Measurements from ENCODE around the gene NCAPG. TPM values are rescaled to one million over a fixed set of nuclear protein-coding genes. Genes with fewer than 3 reads are reported as not detected.

Gene NCAPG
- total and polyA plus RNA-seq, 2 of the 4 experiments (the other 2 are of a cell fraction), result 10.9 to 26.7 TPM

- Histone ChIP-seq H3K36me3 (ENCODE audit: control insufficient read depth, insufficient read depth, low read length) (no peaks in the 10 kb centered on the region), H2AK9ac (replicated peaks; ENCODE audit: low read depth, low read length, poor library complexity) (no peak overlapping the region), H3K27me3 (ENCODE audit: control insufficient read depth, insufficient read depth, low read length) (no peaks in the 10 kb centered on the region), H2BK5ac (ENCODE audit: low read depth, low read length, poor library complexity, severe bottlenecking) (no peak overlapping the region), H3K56ac (ENCODE audit: extremely low read depth, insufficient read depth, low read length) (no peak overlapping the region), H2BK15ac (ENCODE audit: low read depth, low read length) (no peak overlapping the region), H4K8ac (ENCODE audit: low read depth in 2 of 2, low read length in 2 of 2) (no peak overlapping the region), H3K9ac (ENCODE audit: low read depth, low read length) (no peak overlapping the region), H3K14ac (replicated peaks; ENCODE audit: low read depth, low read length) (no peak overlapping the region), H2AK5ac (ENCODE audit: low read depth, low read length) (no peak overlapping the region), H3K9me1 (ENCODE audit: insufficient read depth, low read length) (no peaks in the 10 kb centered on the region), H3K18ac (ENCODE audit: low read depth, low read length) (no peak overlapping the region), H3K79me1 (ENCODE audit: low read depth in 1 of 2, low read length in 2 of 2) (no peaks in the 10 kb centered on the region), H2BK20ac (ENCODE audit: low read depth, low read length) (no peak overlapping the region), H3K27ac (ENCODE audit: insufficient read depth, low read length) (no peak overlapping the region), H4K5ac (ENCODE audit: low read depth, low read length) (no peak overlapping the region), H4K20me1 (ENCODE audit: insufficient read depth, low read length) (no peaks in the 10 kb centered on the region), H3K4me2 (ENCODE audit: low read depth, low read length) (no peak overlapping the region), H3K23ac (ENCODE audit: low read depth, low read length) (no peak overlapping the region), H3K4me1 (ENCODE audit: control insufficient read depth, insufficient read depth, low read length) (no peaks in the 10 kb centered on the region), H2AFZ (replicated peaks; ENCODE audit: low read length, poor library complexity) (no peak overlapping the region), H4K91ac (ENCODE audit: insufficient read depth, low read depth, low read length) (no peak overlapping the region), H2BK120ac (ENCODE audit: low read depth, low read length) (no peak overlapping the region), H3K4ac (ENCODE audit: low read depth, low read length) (no peak overlapping the region), H3K4me3 (ENCODE audit: insufficient read depth, low read depth, low read length) (no peak overlapping the region), H3K9me3 (ENCODE audit: control insufficient read depth, insufficient read depth, low read length) (no peaks in the 10 kb centered on the region)
- 100% methylated on average over 1 of the region's 11 CpGs; no CpG with 5 or more reads in 1 of the 2 experiments for WGBS, 2 experiments (ENCODE audit: extremely low coverage in 2 of 2, insufficient read length in 1 of 2)
- dilution Hi-C loops (cut with HindIII; ENCODE audit: low sequenced_read_pairs, unreplicated experiment) (no loop called here), in situ Hi-C loops (cut with MboI; ENCODE audit: low sequenced_read_pairs) (no loop called here), intact Hi-C loops (cut with micrococcal nuclease) (no loop called here)
- DNase-seq (no peak), ATAC-seq (ENCODE audit: low read depth) (no peak)
- no TSS peak for BruUV-seq (replicated peaks)
- POLR2A ChIA-PET (ENCODE audit: unreplicated experiment), result no interaction called here
- CTCF ChIA-PET, result interaction anchor here (0.6 kb wide), 1 partner anchor 30 kb away, joined by 5 read pairs; no protein-coding TSS in a partner anchor
- TF ChIP-seq FOS (IDR thresholded peaks at IDR 0.05; ENCODE audit: low read depth, low read length) (no peak), CHD1 (IDR thresholded peaks at IDR 0.05; ENCODE audit: low read depth, low read length) (no peak), MAFK (IDR thresholded peaks at IDR 0.05; ENCODE audit: low read depth, low read length) (no peak), NFE2L2 (IDR thresholded peaks at IDR 0.05; ENCODE audit: low read depth, low read length) (no peak), MXI1 (IDR thresholded peaks at IDR 0.05; ENCODE audit: borderline replicate concordance, low read depth, low read length) (no peak), BHLHE40 (IDR thresholded peaks at IDR 0.05; ENCODE audit: low read depth, low read length) (no peak), ELK1 (IDR thresholded peaks at IDR 0.05; ENCODE audit: borderline replicate concordance, low read depth, low read length) (no peak), USF2 (IDR thresholded peaks at IDR 0.05; ENCODE audit: low read depth, low read length) (no peak), SMC3 (IDR thresholded peaks at IDR 0.05; ENCODE audit: low read depth, low read length) (no peak), RCOR1 (IDR thresholded peaks at IDR 0.05; ENCODE audit: insufficient replicate concordance, low read length) (no peak), POLR2A (IDR thresholded peaks at IDR 0.05; ENCODE audit: low read depth, low read length) (no peak), RAD21 (IDR thresholded peaks at IDR 0.05; ENCODE audit: low read length) (no peak)
Observed at GRCh38 chr4:17765514-17766286, 45.1 kb upstream of the NCAPG start.
